Thyroid gland (tissue), 4 donors: ENCODE results near the gene MYBBP1A.

ENCODE experiments used
- POLR2A ChIP-seq, 2 donors: fragments of 450-650 bp; IDR thresholded peaks; one replicate each; pipeline ENCODE4 v1.6.1; 2017; ENCODE audit warnings: antibody characterized with exemption in 2 of 2, mild to moderate bottlenecking in 2 of 2, moderate library complexity in 1 of 2
- TF ChIP-seq, protein P1 (sequence below), 6 experiments: fragments of 200-600 bp in 3 of 6; fragments of 450-650 bp in 3 of 6; sonication (generic) in 3 of 6; IDR thresholded peaks; one replicate each; pipeline ENCODE4 v1.5.1; 2016 to 2019; ENCODE audit warnings: antibody characterized with exemption in 6 of 6, mild to moderate bottlenecking in 2 of 6, inconsistent platforms in 1 of 6, moderate library complexity in 1 of 6

DNA sequence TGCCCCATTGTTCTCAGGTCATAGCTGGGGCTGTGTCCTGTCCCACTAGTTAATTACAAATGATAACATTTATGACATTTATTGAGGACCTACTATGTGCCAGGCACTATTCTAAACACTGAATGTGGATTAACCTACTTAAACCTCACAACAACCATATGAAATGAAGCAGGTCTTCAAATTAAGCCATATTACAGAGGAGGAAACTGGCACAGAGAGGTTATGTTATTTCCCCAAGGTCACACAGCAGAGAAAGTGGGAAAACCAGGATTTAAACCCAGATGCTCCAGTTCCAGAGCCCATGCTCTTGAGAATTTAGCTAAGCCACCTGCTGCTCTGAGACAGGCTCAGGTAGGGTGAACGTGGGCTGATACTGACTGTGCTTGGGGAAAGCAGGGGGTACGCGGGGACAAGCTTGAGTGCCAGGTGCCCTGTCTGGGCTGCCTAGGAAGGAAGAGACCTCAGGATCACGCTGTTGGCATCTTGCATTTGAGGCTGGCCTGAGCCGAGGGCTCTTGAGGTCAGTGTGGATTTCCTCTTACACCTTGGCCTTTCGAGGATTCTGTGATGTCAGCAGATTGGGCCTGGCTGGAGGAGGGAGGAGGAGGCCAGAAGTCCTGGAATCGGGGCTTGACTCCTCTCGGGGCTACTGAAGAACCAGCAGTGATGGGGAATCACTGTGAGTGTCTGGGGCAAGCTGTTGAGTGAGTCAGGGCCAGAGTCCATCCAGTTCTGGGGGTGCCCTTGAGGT, 47.6 kb downstream of the MYBBP1A start:
- TF ChIP-seq, protein P1, sequence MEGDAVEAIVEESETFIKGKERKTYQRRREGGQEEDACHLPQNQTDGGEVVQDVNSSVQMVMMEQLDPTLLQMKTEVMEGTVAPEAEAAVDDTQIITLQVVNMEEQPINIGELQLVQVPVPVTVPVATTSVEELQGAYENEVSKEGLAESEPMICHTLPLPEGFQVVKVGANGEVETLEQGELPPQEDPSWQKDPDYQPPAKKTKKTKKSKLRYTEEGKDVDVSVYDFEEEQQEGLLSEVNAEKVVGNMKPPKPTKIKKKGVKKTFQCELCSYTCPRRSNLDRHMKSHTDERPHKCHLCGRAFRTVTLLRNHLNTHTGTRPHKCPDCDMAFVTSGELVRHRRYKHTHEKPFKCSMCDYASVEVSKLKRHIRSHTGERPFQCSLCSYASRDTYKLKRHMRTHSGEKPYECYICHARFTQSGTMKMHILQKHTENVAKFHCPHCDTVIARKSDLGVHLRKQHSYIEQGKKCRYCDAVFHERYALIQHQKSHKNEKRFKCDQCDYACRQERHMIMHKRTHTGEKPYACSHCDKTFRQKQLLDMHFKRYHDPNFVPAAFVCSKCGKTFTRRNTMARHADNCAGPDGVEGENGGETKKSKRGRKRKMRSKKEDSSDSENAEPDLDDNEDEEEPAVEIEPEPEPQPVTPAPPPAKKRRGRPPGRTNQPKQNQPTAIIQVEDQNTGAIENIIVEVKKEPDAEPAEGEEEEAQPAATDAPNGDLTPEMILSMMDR (IDR thresholded peaks at IDR 0.05): no peak
- TF ChIP-seq POLR2A (IDR thresholded peaks at IDR 0.05): no peak
